UCSD-AML1 (cell line): ENCODE data around the gene RRP15.

Source experiments
- DNase-seq: peaks from one replicate; lab custom pipeline; 2025; ENCODE audit not compliant: unreplicated experiment; lab: John Stamatoyannopoulos, UW

RRP15 gene

GRCh38 chr1:218284917-218285635 is at the start of gene RRP15:
RRP15 (plus strand) TSS chr1:218285293; CDS start chr1:218285317, 24 bp downstream.
- DNase-seq: peak; percentile 91

- DNase-seq: no peak
These were observed 42.9 kb upstream of the RRP15 start for GRCh38 chr1:218242171-218242570.

- no peak for DNase-seq
These were observed 37.8 kb upstream of the RRP15 start for GRCh38 chr1:218247339-218247738.

GRCh38 chr1:218249338-218250140 is 35.6 kb upstream of the RRP15 start:
- DNase-seq: no peak

- DNase-seq: no peak
These were observed 34.6 kb upstream of the RRP15 start for GRCh38 chr1:218250492-218250891.

GRCh38 chr1:218254296-218254946 is 30.7 kb upstream of the RRP15 start:
- DNase-seq: no peak

- DNase-seq: no peak
These were observed 30.0 kb upstream of the RRP15 start for GRCh38 chr1:218255090-218255489.

GRCh38 chr1:218257371-218257770 is 27.7 kb upstream of the RRP15 start:
- no peak for DNase-seq

- no peak for DNase-seq
These were observed 27.1 kb upstream of the RRP15 start for GRCh38 chr1:218257971-218258370.

- no peak for DNase-seq
These were observed 25.8 kb upstream of the RRP15 start for GRCh38 chr1:218259339-218259738.

GRCh38 chr1:218259800-218260199 is 25.3 kb upstream of the RRP15 start:
- DNase-seq: no peak

GRCh38 chr1:218262259-218262658 is 22.8 kb upstream of the RRP15 start:
- no peak for DNase-seq

GRCh38 chr1:218266356-218266755 is 18.7 kb upstream of the RRP15 start:
- DNase-seq: no peak

- DNase-seq: no peak
These were observed 12.7 kb upstream of the RRP15 start for GRCh38 chr1:218272366-218272765.

- DNase-seq: no peak
These were observed 11.2 kb upstream of the RRP15 start for GRCh38 chr1:218273762-218274479.

GRCh38 chr1:218274511-218274910 is 10.6 kb upstream of the RRP15 start:
- no peak for DNase-seq

- DNase-seq: no peak
These were observed 9.3 kb upstream of the RRP15 start for GRCh38 chr1:218275823-218276222.

GRCh38 chr1:218281285-218281684 is 3.8 kb upstream of the RRP15 start:
- DNase-seq: no peak

- no peak for DNase-seq
These were observed 646 bp upstream of the RRP15 start for GRCh38 chr1:218284377-218284916.

GRCh38 chr1:218292515-218292914 is 7.4 kb downstream of the RRP15 start:
- no peak for DNase-seq

- no peak for DNase-seq
These were observed 9.5 kb downstream of the RRP15 start for GRCh38 chr1:218294546-218294945.
